Measurements from ENCODE around the gene AQP7.
"Not testable (repeated sequence)": the region's sequence is repeated elsewhere in the genome, so short reads cannot be mapped to it uniquely, and the experiment has no call there.

Gene AQP7

DNA sequence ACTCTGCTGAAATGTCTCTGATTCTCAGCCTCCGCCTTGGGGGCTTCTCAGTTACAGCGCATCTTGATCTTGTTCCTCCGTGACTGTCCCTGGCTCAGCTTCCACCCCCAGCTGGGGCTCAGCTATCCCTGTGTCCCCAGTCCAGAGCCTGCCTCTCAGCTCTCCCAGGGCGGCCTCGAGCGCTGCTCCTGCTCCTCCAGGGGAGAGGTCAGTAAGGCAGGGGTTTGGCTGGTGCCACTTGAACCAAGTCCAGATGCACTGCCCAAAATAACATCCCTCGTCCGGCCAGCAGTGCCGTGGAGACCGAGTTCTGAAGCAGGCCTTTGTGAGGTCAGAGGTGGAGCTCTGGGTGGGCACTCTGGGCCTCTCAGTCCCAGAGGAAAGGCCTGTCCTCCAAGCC lies at the start of gene AQP7:
Gene AQP7 (minus strand): TSS at position 198 of the 400 bp plus-strand sequence. CDS start 1,306 bp downstream, outside the sequence.
- peak within 1 kb of the TSS; percentile 21; the same call in 1 of the 2 replicates for H3K27ac ChIP-seq
- CTCF ChIA-PET, result interaction anchor here (0.6 to 2.7 kb wide), 6 partner anchors 8 to 64 kb away, joined by 3 to 33 read pairs (median 4); partner anchors contain the start of gene AQP3

DNA sequence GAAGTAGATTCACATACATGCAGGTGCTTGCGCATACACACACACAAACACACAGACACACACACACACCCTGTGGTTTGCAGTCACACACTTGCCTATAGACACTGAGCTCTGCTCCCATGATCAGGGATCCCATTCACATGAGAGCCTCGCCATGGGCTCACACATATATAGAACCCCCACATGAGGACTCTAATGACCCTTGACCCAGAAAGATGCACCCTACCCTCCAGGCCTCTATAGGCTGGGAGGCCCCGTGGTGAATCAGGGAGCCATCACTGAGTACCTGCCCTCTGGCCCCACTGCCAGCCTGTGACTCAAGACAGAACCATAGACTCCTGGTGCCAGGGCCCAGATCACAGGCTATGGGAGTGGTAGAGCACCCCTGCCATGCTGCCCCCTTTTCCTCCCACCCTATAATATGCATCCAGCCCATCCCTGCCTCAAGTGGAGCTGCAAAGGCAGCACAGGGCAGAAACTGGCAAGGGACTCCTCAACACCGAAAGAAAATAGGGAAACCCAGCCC lies 48.3 kb upstream of the AQP7 start:
- CTCF ChIA-PET, result interaction anchor here (0.6 to 2.7 kb wide), 3 partner anchors 16 to 1692 kb away, joined by 3 to 15 read pairs (median 6); no protein-coding TSS in a partner anchor
- H3K27ac ChIP-seq, result peak overlapping the region; percentile 34
- TF ChIP-seq, protein P1, sequence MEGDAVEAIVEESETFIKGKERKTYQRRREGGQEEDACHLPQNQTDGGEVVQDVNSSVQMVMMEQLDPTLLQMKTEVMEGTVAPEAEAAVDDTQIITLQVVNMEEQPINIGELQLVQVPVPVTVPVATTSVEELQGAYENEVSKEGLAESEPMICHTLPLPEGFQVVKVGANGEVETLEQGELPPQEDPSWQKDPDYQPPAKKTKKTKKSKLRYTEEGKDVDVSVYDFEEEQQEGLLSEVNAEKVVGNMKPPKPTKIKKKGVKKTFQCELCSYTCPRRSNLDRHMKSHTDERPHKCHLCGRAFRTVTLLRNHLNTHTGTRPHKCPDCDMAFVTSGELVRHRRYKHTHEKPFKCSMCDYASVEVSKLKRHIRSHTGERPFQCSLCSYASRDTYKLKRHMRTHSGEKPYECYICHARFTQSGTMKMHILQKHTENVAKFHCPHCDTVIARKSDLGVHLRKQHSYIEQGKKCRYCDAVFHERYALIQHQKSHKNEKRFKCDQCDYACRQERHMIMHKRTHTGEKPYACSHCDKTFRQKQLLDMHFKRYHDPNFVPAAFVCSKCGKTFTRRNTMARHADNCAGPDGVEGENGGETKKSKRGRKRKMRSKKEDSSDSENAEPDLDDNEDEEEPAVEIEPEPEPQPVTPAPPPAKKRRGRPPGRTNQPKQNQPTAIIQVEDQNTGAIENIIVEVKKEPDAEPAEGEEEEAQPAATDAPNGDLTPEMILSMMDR (conservative IDR thresholded peaks at IDR 0.05; ENCODE audit: low read depth), result no peak
- no peak for DNase-seq (ENCODE audit: low spot score)
- POLR2A ChIA-PET (ENCODE audit: low non-redundant PET), result no interaction called here

More for the DNA sequence above, at the start of gene AQP7:
- DNase-seq (ENCODE audit: low spot score); POLR2A ChIA-PET (ENCODE audit: low non-redundant PET): not testable (repeated sequence)

DNA sequence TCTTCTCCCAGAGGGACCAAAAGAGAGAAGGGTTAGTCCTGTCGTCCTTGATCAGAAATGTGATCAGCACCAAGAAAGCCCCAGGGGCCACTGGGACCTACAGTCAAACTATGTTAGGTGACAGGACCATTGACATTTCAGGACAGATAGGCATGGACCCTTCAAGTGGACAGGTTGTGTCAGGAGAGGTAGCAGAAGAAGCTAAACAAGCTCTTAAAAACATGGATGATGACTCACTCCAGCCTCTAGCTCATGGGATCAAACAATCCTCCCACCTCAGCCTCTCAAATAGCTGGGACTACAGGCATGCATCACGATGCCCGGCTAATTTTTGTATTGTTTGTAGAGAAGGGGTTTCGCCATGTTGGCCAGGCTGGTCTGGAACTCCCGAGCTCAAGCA lies 47.3 kb upstream of the AQP7 start:
- TF ChIP-seq, protein P1 (conservative IDR thresholded peaks at IDR 0.05; ENCODE audit: low read depth), result no peak
- ChIA-PET CTCF (interaction anchor here (1.6 to 4.0 kb wide), 3 partner anchors 15 to 47 kb away, joined by 6 to 10 read pairs (median 6); partner anchors contain the start of gene AQP7), POLR2A (ENCODE audit: low non-redundant PET) (no interaction called here)

DNA sequence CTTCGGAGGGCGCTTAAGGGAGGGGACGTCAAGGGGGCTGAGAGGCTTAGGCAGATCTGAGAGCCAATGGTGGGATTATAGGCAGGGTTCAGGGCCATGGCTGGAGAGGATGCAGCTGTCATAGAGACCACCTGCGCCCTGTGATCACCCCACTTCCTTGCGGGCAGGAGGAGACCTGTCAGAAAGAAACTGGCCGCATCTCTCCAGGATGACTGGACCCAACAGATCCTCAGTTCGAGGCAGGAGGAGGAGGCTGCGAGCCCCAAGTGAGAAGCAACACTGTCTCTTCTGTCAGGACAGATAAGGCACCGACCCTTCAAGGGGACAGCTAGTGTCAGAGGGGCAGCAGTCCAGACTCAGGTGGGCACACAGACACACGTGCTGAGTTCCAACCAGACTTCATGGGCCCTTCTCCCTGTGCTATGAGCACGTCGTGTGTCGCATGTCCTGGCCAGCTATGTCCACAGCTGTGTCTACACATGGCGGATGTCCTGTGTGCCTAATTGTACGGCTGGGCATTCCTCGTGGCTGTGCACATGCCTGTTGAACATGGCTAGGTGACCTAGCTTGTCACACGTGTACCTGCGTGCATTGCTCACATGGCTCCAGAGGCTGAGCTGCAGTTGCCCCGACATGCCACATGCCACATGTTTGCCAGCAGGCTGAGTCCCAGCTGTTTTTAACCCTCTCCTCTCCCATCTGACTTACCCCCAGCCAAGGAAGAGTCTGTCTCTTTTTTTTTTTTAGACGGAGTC lies 45.6 kb upstream of the AQP7 start:
- TF ChIP-seq, protein P1 (conservative IDR thresholded peaks at IDR 0.05; ENCODE audit: low read depth), result no peak
- H3K27ac ChIP-seq, result peak overlapping the region; percentile 76
- DNase-seq (ENCODE audit: low spot score), result no peak
- ChIA-PET CTCF (interaction anchor here (0.6 to 4.0 kb wide), 12 partner anchors 11 to 74 kb away, joined by 3 to 10 read pairs (median 4); partner anchors contain the start of gene AQP7), POLR2A (ENCODE audit: low non-redundant PET) (no interaction called here)

More for the DNA sequence above, 47.3 kb upstream of the AQP7 start:
- 0 out of 2 replicates have a peak overlapping the region, but pooled peaks have one; percentile 34 for H3K27ac ChIP-seq
- no peak for DNase-seq (ENCODE audit: low spot score)

DNA sequence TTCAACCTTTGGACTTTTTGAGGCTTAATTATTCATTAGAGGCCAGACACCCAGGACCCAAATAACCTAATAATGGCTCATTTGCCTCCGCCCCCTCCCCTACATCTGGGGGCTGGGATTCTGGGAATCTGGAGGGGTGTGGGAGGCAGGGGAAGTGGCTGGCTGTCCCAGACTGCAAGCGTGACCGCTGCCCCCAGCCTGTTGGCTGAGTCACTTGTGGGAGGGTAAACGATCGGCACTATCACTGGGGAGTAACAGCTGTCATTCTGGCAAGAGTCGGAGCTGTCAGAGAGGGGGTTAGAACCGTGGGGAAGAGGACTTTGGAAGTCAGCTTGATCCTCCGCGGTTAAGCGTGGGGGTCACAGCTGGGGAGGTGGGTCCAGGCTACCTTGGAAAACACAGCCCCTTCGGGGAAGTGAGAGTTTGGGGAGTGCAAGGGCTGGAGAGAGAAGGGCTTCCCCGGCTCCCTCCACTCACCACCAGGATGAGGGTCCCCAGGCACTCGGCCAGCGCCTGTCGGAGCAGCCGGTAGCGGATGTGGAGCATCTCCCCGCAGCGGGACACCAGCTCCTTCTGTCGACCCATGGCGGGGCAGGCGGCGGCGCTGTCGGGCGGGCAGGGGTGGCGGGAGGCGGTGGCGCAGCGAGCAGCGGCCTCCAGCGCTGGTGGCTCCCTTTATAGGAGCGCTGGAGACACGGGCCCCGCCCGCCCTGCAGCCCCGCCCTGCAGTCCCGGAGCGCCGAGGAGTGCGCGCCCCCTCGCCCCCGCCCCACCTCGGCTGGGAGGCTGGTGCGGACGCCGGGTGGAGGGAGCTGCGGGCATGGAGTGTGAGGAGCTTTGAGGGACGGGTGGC lies 44.8 kb upstream of the AQP7 start, which contains the start of gene AQP3:
Gene AQP3 (minus strand): TSS at position 648 of the 853 bp plus-strand sequence. CDS start 63 bp downstream, at position 585.
- ChIA-PET CTCF (interaction anchor here (0.6 to 4.0 kb wide), 8 partner anchors 10 to 71 kb away, joined by 3 to 10 read pairs (median 4); partner anchors contain the start of gene AQP7), POLR2A (ENCODE audit: low non-redundant PET) (no interaction called here)
- peak; percentile 78 for DNase-seq (ENCODE audit: low spot score)
- TF ChIP-seq, protein P1 (conservative IDR thresholded peaks at IDR 0.05; ENCODE audit: low read depth), result no peak; the same call in none of the 2 replicates
- H3K27ac ChIP-seq, result peak within 1 kb of the TSS; percentile 76

DNA sequence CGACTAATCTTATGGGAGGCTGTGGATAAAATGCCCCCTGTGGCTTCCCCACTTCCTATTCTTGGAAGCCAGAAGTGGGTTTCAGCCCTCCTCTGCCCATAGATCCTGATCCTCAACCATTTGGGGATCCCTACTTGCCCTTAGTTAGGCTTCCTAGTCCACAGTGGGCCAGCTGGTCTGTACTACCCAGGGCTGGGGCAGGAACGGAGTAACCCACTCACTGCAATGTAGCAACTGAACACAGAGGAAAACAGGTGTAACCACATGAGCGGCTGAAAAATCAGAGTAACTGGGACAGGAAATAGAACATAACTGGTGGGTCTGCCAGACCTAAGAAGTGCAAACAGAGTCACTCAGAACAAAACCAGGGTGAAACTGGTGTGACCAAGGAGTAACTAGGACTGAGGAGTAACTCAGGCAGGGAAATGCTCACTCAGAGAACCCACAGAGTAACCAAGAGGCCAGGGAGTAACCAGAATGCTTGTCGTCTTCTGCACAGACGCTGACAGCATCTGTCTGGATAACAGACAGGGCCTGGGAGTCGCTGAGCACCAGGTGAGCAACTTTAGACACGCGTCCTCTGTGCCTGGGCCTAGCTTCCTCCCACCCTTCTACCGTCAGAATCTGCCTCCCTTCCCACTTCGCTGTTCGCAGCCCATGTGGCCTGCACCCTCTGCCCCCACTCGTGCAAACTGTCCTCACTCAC lies 44.0 kb upstream of the AQP7 start:
- H3K27ac ChIP-seq, result peak overlapping the region; percentile 76
- TF ChIP-seq, protein P1 (conservative IDR thresholded peaks at IDR 0.05; ENCODE audit: low read depth), result no peak
- POLR2A ChIA-PET (ENCODE audit: low non-redundant PET), result no interaction called here
- CTCF ChIA-PET, result interaction anchor here (1.5 to 4.0 kb wide), 2 partner anchors 21 to 43 kb away, joined by 8 to 10 read pairs; partner anchors contain the start of gene AQP7
- DNase-seq (ENCODE audit: low spot score), result no peak

All from RWPE1 (cell line).